Ammon's horn (tissue), 1 donor: ENCODE results near the gene KDM4C.

Source experiments
- DNase-seq: peaks from one replicate; pipeline ENCODE4 v3.0.0-alpha.2; 2016; ENCODE audit warnings: low spot score

The KDM4C gene

DNA sequence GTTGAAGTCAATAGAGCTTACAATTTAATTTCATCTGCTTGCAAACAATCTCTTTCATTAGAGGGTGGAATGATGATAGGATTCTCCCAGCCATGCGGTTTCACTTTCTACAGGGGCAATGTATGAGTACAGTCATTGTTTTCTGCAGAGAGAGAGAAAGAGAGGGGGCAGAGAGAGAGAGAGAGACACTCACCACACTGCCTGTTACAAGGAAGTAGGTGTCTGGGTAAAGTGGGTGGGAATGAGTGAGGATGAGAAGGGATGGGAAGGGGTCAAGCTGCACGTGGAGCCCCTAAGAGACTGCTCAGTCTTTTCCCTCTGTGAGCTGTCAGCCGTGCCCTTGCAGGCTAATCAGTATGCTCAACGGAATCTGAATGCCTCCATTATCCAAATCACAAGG, 454.3 kb downstream of the KDM4C start:
- peak; percentile 59 for DNase-seq

DNA sequence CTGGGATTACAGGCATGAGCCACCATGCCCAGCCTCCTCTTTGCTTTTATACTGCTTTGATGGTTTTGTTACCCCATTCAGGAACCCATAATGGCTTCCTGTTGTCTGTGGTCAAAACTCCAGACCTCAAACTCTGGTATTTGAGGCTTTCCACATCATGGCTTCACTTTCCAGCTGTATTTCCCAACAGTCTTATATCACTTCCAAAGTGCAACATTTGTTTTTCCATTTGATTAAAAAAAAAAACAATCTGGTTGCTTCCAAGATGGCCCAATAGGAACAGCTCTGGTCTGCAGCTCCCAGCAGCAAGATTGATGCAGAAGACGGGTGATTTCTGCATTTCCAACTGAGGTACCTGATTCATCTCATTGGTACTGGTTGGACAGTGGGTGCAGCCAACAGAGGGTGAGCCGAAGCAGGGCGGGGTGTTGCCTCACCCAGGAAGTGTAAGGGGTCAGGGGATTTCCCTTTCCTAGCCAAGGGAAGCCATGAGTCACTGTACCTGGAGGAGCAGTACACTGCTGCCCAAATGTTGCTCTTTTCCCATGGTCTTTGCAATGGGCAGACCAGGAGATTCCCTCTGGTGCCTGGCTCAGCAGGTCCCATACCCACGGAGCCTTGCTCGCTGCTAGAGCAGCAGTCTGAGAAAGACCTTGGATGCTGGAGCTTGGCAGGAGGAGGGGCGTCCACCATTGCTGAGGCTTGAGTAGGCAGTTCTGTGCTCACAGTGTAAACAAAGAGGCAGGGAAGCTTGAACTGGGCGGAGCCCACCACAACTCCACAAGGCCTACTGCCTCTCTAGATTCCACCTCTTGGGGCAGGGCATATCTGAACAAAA, 458.4 kb downstream of the KDM4C start:
- no peak for DNase-seq

DNA sequence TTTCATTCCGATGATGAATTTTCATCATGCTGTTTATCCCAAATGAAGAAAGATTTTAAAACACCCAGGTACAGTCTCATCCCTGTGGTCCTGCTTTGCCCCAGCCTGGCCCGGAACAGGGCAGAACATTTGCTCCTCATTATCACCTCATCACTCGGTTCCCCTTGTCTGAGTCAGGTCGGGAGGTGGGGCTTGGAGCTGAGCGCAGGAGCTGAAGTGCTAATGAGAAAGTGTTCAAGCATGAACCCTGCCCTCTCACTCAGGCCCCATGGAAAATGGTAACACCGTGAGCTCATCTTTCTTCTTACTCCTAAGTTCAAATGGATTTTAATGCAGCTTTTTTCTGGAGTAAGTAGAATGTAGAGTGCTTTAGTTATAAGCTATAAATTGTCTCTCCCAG, 466.2 kb downstream of the KDM4C start:
- DNase-seq = no peak
